Measurements from ENCODE around the gene ANKRD63.

Gene ANKRD63, protein sequence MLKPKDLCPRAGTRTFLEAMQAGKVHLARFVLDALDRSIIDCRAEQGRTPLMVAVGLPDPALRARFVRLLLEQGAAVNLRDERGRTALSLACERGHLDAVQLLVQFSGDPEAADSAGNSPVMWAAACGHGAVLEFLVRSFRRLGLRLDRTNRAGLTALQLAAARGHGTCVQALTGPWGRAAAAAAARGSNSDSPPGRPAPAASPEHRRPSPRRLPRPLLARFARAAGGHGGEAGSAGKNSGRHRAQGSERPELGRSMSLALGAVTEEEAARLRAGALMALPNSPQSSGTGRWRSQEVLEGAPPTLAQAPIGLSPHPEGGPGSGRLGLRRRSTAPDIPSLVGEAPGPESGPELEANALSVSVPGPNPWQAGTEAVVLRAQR

DNA sequence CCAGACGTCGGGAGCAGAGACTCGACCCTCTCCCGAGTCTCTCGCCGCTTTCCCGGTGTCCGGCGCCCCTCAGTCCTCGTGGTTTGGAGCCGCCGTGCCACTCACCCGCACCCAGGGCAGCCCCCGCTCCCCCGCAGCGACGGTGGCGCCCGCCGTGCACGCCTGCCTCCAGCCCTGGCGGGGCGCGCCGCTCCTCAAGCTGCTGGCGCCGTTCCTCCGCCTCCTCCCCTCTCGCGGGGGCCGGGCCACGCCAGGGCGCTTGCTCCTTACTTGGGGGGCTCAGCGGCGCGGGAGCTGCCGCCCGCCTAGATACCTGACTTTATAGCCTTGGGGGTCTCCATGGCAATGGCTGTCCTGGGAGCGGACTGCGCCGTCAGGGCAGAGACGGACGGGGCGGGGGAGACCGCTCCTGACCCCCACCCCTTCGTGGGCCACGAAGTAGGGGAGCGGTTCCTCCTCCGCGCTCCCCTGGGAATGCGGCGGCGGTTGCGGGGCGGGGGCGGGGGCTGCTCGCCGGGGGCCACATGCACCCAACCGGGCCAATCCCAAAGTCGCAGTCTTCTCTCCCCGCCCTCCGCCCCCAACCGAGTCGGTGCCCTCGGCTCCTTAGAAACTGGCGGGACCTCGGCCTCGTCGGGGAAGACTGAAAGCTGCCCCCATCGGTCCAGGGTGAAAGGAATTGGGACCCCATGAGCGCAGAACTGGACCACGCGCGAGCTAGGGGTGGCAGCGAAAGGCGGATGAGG, at the start of gene ANKRD63:
Gene ANKRD63, minus strand, starts transcription at position 196 of the 746 bp plus-strand sequence. CDS start 478 bp downstream, outside the sequence.
- TF ChIP-seq, protein P1, sequence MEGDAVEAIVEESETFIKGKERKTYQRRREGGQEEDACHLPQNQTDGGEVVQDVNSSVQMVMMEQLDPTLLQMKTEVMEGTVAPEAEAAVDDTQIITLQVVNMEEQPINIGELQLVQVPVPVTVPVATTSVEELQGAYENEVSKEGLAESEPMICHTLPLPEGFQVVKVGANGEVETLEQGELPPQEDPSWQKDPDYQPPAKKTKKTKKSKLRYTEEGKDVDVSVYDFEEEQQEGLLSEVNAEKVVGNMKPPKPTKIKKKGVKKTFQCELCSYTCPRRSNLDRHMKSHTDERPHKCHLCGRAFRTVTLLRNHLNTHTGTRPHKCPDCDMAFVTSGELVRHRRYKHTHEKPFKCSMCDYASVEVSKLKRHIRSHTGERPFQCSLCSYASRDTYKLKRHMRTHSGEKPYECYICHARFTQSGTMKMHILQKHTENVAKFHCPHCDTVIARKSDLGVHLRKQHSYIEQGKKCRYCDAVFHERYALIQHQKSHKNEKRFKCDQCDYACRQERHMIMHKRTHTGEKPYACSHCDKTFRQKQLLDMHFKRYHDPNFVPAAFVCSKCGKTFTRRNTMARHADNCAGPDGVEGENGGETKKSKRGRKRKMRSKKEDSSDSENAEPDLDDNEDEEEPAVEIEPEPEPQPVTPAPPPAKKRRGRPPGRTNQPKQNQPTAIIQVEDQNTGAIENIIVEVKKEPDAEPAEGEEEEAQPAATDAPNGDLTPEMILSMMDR (IDR thresholded peaks at IDR 0.05), result no peak

DNA sequence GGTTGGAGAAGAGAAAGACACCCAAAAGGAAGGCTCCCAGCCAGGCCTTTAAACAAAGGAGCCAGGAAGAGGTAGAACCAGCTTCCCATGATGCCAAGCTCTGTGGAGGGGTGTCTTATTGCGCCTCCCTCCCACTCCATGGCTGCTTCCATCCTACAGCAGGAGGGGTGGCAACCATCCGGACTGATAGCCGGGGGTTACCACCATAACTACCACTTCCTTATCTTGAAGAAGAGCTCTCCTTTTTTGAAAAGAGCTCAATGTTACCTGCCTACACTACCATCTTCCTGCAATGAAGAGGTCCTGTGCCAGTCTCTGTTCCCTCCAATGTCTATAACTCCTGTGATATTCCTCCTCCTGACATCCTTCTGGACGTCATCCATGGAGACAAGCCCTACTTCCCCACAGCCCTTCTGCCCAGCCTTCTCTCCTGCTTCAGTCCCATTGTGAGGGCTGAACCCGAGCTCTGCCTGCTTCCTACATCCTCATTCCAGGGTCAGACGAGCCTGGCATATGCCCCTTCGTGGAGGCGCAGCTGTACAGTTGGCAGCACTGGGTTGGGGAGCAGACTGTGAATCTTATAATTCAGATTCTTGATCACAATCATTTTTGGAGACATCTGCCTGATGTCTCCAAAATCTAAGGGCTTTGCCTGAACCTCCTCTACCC, 49.4 kb upstream of the ANKRD63 start:
- TF ChIP-seq, protein P1 (IDR thresholded peaks at IDR 0.05), result no peak

DNA sequence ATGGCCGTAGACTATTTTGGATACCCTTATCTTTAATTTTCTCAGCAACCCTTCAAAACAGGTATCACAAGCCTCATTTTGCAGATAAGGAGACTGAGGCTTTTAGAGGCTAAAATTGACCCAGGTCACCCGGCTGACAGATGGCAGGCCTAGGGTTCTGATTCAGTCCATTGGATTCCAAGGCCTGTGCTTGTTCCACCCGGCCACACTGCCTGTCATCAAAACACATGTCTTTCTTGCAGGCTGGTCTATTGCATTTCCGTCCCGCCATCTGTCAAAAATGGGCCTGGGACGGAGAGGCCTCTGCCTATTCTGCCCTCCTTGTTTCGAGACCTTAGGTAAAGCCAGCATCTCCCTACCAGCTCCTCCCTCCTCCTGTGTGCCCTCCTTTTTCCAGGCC, 48.8 kb upstream of the ANKRD63 start:
- TF ChIP-seq, protein P1 (IDR thresholded peaks at IDR 0.05), result no peak

DNA sequence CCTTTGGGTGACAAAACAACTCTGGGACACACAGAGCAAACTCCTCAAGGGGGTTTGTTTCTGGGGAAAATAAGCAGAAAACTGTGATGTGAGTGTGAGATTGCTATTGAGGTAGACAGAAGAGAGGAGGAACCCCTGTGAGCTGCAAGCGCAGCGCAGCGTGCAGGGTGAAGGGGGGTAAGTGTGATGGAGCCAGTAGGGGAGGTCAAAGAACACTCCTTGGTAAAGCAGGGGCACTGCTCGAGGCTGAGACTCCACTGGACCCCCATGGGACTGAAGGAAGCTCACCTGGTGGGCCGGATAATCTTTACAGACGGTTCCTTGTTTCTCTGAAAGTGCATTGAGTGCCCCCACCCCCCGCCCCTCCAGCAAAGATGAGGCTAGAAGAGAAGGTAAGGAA, 48.2 kb upstream of the ANKRD63 start:
- TF ChIP-seq, protein P1 (IDR thresholded peaks at IDR 0.05), result no peak

DNA sequence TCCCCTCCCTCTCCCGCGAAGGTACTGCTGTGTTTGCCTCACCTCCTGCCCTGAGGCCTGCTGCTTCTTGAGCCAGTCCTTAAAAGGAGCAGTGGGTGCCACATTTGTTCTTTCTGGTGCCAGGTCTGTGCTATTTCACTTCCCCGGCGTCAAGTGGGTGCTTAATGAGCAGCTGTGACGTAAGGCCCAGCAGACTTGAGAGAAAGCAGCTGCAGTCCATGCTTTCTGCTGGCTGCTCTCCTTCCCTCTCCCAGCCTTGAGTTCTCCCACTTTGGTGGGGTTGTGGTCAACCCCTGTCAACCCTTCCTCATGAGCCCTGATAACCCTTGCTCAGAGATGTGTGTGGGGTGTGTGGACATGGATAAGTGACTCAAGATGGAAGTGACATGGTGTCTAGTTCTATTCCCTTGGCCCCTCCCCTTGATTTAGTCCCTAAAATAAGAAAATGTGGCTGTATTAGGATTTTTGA, 47.5 kb upstream of the ANKRD63 start:
- TF ChIP-seq, protein P1 (IDR thresholded peaks at IDR 0.05), result no peak

DNA sequence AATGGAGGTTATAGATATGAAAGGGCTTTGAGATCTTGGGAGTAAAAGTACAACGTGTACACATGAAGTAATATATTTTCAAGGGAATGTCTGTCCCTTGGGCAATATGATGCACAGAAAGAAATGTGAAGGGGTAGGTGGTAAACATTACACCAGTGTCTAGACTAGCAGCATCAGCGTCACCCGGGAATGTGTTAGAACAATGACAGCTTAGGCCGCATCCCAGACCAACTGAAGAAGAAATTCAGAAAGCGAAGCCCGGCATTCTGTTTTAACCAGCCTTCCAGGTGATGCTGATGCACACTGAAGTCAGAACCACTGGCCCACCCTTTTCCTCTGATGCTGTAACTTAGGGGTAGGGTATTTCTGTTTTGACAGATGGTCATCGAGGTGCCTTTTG, 46.9 kb upstream of the ANKRD63 start:
- TF ChIP-seq, protein P1 (IDR thresholded peaks at IDR 0.05), result no peak

DNA sequence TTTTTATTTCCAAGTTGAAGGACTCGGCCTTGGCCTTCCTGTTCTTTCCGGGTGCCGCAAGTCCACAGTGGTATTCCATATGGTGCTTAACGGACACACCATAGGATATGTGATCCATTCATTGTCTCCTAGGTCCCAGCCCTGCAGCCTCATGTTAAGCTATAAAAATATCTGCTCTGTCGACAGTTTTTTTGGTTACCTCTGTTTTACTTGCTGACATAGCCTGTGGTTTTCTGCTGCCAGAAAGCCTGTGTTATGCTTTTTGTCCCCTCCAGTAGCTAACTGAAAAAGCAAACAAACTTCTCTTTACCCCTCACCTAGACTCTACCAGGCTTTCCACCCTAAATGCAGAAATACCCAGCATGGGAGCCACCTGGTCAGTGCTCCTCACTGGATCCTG, 45.9 kb upstream of the ANKRD63 start:
- TF ChIP-seq, protein P1 (IDR thresholded peaks at IDR 0.05), result no peak
